T-helper 2 cell treated with Interferon-gamma antibody and Interleukin-4, amounts not matched to agents 100 ng/mL and 5 ng/mL, for 36 hours (primary cell): ENCODE measurements around the gene ZGPAT. TPM values are rescaled to one million over a fixed set of nuclear protein-coding genes. Genes with fewer than 3 reads are reported as not detected.
"Not testable (repeated sequence)": the region's sequence is repeated elsewhere in the genome, so short reads cannot be mapped to it uniquely, and the experiment has no call there.

Experiments used
- intact Hi-C: fragments of 100-400 bp; cut with micrococcal nuclease; formaldehyde crosslinking; loops from one replicate; pipeline ENCODE4 v1.15.1; 2023
- total RNA-seq: library from RNA; stranded (reverse); gene quantifications from 2 replicates; pipeline ENCODE4 v1.2.3, GENCODE V29; 2022

ZGPAT gene
- total RNA-seq, 1 donor from 2014 or later, result 41.6 TPM

DNA sequence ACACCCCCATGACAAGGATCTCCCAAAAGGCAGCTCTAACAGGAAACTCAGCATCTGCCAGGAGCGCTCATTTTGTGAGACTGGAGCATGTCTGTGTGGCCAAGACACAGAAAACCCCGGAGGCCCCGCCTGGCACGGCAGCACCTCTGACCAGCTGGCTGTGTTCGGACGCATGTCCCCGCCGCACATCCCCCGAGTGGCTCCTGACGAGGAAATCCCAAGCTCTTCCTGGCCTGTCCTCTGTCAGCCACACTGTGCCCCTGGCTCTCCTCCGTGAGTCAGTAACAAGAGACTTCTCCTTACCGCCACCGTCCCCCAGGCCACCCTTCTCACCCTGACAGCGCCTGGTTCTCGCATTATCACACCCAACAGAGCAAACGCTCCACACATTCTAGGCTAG is 46.2 kb downstream of the ZGPAT start:
- intact Hi-C loops, result no loop called here

DNA sequence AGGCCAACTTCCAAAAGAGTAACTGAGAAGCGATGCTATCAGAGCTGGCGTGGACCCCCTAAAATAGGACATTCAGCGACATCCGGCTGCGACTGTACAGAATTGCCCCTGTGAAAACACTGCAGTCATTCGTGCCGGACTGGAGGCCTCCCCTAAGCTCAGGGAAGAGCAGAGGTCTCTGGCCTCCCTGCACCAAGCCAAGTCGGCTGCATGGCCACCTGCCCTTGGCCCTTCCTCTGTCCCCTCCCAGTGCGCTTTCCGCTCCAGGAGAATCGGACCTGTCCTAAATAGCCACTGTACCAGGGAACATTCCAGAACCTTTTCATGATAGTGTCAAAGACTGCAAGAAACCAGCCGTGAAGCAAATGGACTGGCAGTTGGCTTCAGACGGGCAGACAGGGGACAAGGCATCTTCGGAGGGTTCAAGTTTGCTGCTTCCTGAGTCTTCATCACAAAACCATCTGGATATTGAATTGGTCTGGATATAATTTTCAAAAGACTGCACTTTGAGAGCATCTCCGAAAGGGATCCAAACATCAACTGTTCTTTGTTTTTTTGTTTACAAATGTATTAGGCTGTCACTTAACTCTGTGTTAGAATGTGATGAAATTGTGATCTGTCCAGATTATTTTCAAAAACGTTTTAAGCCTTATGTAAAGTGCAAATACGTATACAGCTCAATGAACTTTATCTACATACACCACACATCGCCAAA is 48.3 kb downstream of the ZGPAT start:
- intact Hi-C loops, result no loop called here

DNA sequence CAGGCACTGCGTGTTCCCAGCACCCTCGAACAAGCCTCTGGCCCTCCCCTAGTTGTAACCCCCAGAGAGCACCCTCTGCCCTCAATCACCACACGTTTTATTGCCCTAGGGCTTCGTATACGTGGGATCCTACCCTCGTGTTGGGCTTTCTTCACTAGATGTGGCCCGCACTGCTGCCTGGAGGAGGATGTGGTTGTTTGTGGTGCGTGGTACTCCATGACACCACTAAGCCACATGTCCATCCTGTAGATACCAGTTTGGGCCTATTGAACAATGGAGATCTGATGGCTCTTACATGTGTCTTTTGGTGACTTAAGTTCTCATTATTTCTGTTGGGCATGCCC is 48.8 kb downstream of the ZGPAT start:
- intact Hi-C loops, result no loop called here

DNA sequence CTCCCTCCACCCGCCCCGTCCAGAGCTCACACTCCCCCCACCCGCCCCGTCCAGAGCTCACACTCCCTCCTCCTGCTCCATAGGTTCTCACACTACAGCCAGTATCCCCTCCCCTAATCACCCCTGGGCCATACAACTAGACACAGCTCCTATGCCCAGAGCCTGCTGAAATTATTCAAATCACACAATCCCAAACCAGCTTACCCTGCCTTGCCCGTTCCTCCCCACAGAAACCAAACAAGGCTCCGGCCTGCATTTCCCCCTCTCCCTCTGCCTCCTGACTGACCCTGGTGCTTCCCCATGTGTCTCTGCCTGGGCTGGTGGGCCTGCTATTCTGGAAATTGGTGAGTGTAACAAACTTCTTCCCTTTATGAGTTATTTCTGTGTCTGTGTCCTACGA is 50.3 kb downstream of the ZGPAT start:
- intact Hi-C loops, result no loop called here

DNA sequence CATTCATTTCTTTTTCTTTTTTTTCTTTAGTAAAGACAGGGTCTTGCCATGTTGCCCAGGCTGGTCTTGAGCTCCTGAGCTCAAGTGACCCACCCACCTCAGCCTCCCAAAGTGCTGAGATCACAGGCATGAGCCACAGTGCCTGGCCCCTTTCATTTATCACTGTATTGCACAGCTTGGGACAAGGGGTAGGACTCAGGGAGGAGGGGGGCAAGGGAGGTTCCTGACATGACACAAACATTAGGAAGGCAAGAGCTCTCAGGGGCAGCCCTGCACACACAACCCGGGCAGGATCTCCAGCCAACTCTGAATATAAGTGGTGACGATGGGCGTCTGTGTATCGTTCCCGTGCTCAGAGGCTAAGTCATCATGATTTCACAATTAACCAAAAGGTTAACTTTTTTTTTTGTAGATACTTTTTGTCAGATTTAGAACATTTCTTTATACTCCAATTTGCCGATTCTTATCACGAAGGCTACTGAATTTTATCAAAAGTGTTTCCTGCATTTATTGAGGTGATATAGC is 51.6 kb downstream of the ZGPAT start:
- intact Hi-C loops, result no loop called here

DNA sequence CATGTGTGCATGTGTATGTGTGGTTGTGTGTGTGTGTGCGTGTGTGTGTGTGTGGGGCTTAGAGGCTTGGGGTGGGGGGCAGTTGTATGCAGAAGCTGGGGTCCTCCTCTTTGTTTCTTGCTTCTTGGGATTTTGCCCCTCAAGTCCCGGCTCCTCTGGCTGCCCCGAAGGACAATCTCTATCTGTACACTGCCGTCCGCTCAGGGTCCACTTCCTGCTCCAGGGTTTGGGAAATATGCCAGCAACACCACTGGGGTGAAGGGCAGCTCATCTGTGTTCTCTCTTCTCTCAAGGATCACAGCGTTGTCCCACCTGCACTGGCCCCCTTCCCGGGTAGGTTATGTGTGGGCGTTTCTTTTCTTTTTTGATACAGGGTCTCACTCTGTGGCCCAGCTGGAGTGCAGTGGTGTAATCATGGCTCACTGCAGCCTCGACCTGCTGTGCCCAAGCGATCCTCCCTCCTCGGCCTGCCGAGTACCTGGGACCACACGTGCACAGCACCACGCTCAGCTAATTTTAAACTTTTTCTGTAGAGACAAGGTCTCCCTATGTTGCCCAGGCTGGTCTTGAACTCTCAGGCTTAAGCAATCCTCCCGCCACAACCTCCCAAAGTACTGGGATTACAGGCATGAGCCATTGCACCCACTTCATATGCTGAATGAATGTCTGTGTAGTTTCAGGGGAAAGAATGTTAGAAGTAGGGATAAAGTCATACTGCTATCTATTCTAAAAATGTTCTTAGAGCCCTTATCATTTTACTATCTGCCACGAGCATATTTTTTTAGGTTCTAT is 57.4 kb downstream of the ZGPAT start:
- intact Hi-C loops, result no loop called here

DNA sequence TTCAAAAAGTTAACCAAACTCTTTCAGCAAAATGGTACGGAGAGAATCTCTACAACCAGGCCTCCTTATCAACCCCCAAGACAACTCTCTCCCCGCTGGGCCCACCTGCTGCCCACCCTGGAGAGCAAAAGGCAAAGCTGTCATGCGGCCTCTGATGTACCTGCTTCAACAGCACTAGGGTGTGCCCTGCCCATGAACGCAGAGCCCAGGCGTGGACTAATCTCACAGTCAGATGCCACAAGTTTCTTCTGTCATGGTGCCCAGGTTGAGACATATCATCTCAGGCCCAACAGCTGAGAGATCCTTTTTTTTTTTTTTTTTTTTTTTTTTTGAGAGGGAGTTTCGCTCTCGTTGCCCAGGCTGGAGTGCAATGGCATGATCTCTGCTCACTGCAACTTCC is 58.1 kb downstream of the ZGPAT start:
- intact Hi-C loops, result no loop called here

DNA sequence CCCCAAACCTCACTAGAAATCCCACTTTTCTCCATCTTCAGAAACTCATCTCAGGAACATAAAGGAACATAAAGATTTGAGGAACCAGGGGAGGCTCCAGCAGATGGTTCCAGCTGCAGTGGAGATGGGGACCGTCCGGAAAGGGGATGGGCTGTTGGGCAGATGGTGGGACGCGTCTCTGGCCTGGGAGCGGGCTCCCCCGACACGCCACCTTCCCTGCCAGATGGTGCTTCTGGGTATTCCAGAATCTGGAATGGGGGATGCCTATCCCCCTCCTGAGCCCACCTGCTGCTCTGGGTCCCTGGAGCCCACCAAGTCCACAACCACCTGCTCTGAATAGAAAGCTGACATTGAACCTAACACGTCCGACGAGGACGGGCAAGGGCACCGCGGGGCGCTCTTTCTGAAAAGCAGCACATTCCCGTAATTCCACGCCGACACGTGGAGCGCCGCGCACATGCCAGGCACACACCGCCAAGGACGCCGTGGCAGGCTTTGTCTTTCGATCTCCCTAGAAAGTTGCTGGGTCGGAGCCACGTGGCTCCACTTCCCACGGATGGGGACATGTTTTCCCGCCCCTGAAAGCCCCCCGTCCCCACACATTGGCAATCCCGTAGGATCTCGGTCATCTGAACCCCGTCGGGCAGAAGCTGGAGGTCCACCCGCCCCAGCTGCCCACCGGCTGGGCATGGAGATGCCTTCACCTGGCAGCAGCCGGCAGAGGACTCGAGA is 59.0 kb downstream of the ZGPAT start:
- intact Hi-C loops, result no loop called here

DNA sequence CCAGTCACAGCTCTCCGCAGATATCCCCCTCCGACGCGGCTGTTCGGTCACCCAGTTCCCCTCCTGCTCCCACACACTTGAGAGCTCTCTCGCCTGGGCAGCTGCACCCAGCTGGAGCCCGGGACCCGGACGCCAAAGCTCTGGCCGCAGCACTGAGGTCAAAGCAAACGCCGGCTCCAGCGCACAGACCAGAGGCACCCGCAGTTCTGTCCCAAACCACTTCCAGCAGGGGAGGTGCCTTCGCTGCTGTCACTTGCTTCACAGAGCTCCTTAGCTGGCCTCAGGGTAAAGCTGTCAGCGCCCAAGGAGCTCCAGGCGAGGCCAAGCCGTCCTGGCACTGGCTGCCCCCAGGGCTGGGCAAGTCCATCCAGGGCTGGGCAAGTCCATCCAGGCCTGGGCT is 59.6 kb downstream of the ZGPAT start:
- intact Hi-C loops, result no loop called here

DNA sequence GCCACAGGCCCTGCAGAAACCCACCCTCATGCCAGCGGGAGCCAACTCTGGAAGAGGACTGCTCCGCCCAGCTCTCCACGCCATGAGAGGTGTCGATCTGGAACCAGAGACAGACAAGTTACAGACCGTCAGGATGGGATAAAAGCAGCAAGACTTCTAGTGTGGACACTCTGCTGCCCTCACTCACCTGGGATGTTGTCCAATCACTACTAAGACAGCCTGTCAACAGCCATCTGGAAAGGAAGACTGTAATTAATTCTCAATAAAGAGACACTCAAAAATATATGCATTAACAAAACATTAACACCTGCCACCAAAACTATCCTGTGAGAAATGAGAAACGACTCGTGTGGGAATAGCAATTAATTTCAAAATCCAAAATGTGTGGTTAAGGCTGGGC is 60.0 kb downstream of the ZGPAT start:
- intact Hi-C loops, result no loop called here

DNA sequence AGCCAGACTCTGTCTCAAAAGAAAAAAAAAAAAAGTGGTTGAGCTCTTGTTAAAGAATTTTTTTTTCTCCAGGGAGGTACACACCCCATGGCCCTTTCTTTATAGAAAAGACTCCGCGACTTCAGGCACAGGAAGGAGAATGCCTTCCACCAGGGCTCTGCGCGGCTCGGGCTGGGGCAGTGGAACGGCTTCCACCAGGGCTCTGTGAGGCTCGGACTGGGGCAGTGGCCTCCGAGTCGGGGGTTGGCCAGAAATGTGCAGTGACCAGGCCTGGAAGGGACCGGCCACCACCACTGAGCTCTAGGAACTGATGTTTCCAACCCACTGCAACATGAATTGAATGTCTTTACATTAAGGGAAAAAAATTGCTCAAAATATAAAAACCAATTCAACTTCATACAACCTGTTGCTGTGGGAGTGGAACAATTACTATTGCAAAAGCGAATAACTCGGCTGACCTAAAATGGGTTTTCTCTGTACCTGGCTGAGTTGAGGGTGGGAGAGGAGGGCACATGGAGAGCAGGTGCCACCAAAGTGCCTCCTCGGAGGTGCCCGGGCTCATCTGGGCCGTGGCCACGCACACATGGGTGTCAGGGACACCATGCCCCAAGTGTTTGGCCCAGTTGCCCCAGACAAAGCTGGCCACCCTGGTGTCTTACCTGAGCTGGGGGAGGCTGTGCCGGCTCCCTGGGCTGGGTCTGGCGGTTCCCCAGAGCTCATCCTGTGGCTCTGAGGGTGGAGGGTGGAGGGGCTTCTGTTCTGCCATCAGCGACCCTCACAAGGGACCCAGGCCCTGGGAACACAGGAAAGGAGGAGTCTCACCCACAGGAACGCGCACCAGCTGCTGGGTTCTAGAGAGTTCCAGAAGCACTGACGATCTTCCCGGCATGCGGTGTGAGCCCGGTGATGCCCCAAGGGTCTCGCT is 61.0 kb downstream of the ZGPAT start:
- intact Hi-C loops, result no loop called here

DNA sequence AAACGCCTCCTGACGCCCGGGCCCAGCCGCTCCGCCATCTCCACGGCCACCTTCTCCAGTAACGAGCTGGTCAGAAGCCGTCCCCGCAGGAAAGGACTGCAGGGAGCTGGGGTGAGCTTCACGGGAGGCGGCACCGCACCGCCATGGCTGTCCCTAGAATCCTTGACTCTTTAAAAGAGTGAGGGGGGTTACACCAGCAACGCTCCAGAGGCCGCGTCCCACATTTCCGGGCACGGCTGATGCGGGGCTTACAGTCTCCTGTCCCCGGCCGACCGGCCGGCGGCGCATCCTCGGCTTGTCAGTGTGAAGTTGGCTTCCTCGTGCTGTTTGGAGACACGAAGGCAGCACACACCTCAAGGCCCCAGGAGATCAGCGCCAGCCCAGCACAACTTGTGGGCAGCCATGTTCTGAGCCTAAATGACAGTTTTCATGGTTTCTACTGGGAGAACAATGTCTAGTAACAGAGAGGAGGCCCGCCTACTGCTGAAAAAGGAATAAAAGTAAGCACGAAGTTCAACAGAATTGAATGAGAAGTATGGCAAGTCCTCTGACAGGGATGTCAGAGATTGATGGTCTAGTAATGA is 62.1 kb downstream of the ZGPAT start:
- intact Hi-C loops, result no loop called here

DNA sequence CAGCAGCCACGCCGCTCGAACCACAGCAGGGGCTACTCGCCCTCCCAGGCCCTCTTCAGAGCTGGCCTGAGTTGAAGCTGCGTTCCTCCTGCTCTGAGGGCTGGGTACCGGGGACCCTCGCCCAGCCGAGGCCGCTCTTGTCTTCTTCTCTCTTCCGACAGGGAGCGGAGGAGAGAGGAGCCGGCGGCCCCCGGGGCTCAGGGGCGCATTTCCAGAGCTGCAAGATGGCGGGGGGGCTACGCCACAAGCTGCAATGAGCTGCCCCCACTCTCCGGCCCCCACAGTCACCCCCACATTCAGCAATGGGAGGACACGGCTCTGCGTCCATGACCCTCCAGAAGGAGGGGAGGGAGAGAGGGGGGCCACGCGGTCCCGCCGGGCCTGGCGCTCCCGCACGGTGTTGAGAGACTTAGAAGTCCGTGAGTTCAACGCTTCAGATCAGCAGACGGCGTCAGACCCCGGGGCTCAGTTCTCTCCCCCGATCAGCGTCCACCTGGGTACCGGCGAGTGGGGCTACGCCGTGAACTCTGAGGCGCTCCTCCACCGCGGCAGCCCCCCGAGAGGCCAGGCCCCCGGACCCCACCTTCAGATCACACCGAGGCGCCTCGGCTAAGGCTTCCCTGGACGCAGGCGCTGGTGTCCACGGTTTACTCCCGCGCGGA is 63.3 kb downstream of the ZGPAT start:
- intact Hi-C loops, result no loop called here

DNA sequence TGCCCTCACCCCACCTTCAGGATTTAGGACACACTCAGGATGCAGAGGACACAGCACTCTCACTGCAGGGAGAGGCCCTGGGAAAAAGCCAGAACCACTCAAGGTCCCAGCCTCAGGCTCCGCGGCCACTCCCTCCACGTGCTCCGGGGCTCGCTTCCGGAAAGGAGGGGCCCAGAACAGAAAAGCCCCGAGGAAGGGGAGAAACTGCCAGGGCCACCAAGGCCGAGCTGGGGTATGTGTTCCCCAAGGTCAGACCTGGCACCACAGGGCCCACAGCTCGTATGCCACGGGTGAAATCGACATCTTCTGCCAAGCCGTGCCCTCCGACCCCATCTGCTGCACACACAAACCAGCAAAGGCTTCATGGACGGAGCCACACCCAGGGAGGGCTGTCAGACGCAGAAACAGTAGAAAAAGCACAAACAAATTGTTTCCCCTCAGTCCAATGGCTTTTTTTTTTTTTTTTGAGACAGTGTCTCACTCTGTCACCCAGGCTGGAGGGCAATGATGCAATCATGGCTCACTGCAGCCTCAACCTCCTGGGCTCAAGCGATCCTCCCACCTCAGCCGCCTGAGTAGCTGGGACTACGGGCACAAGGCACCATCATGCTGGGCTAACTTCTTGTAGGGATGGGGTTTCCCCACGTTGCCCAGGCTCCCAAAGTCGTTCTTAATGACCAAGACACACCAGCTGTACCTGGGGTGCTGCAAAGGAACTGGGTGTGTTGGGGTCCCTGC is 65.1 kb downstream of the ZGPAT start:
- intact Hi-C loops, result no loop called here

DNA sequence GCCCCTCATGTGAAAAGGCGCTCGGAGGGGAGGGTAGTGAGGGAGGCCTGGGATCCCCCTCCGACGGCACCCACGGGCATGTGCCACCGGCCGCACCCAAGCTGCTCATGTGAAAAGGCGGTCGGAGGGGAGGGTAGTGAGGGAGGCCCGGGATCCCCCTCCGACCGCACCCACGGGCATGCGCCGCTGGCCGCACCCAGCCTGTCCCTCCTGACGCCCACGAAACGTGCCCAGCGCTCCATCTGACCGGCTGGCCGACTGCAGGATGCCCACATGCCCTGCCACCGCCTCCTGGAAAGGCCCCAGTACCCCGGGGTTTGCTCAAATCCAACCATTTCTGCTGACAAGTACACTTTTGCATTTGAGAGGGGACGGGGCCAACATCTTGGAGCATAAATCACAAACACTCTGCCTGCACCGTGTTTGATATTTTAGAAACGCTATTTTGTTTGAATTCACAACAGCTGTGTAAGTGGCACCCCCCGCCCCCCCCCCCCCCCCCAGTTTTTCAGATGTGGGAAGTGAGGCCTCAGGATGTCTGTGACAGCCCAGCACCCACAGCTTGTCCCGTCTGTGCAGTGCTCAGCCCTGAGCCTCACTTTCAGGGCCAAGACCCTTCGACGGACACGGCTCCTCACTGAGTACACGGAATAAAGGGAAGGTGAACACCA is 65.9 kb downstream of the ZGPAT start:
- intact Hi-C loops, result no loop called here

DNA sequence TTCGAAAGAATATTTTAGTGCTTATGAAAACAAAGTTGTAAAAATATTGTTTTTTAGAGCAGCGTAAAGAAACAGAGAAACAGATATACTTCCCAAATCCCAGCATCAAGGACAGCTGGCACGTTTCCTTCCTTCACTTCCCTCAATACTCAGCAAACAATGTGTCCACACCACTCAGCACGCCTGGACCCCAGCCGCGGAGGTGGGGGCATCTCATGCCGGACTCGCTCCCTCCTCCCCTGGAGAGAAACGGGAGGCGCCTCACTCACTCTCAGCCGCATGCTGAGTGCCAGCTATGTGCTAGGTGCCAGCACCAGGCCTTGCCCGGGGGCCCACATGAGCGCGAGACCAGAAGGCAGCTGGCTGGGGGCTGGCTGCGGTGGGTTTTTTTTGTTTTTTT is 66.5 kb downstream of the ZGPAT start:
- intact Hi-C loops, result no loop called here

DNA sequence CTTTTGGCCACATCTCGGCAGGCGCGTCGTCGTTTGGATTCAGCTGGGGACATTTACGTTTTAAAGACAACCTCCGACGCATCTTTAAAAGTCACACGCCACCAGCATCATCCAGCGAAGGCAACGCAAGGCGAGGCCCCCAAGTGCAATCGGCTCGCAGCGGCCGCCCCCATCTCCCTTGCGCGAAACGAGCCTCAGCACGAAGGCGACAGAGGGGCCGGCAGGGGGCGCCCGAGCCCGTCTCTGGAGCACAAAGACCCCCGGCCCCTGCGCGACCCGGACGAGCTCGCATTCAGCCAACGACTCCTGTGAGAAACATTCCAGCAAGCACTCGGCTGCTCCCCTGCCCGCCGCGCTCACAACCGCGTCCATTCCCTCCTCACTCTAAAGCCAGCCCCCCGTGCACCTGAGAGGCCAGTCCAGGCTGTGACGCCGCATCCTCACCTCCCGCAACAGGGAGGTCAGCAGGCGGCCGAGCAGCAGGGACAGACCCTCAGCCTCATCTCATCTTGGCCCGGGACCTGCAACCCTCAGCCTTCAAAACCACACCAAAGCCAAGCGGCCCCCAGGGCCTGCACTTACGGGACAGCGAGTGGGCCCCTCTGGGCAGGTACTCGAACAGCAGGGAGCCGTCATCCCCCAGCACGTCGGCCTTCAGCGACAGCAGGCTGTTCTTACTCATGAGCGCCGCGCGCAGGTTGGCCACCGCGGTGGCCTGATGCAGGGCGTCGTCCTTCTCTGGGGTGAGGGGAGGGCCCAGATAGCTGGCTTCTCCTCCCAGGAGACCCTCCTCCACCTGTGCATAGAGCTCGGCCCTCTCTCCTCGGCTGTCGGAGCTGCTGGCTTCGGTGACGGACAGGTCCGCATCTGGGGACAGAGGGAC is 67.5 kb downstream of the ZGPAT start:
- intact Hi-C loops, result no loop called here

DNA sequence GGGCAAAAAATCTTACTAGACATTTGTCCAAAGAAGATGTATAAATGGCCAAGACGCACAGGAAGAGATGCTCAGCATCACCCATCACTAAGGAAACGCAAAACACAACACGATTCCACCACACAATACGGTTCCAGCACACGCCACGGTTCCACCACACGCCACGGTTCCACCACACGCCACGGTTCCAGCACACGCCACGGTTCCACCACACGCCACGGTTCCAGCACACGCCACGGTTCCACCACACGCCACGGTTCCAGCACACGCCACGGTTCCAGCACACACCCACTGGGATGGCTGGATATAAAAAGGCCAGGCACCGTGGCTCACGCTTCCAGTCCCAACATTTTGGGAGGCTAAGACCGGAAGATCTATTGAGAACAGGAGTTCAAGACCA is 69.0 kb downstream of the ZGPAT start:
- intact Hi-C loops, result not testable (repeated sequence)
